IMR-90 (cell line): Measurements from ENCODE around the gene SLCO2B1.

Experiments
- CEBPB ChIP-seq: IDR thresholded peaks from 2 replicates; pipeline ENCODE4 v1.6.1; 2012; ENCODE audit warnings: low read depth, low read length, improper control_type of control experiment
- CHD1 ChIP-seq: IDR thresholded peaks from 2 replicates; pipeline ENCODE4 v1.6.1; 2012; ENCODE audit warnings: low read depth, low read length, improper control_type of control experiment
- FOS ChIP-seq: fragments of 150-350 bp; IDR thresholded peaks from 2 replicates; pipeline ENCODE4 v1.6.1; 2016; ENCODE audit warnings: low read depth, low read length
- MAZ ChIP-seq: IDR thresholded peaks from 2 replicates; pipeline ENCODE4 v1.6.1; 2012; ENCODE audit warnings: low read depth, mild to moderate bottlenecking, low read length, improper control_type of control experiment, moderate library complexity, borderline replicate concordance
- POLR2A ChIP-seq: IDR thresholded peaks from 2 replicates; pipeline ENCODE4 v1.6.1; 2012; ENCODE audit warnings: mild to moderate bottlenecking, low read depth, low read length
- RAD21 ChIP-seq: IDR thresholded peaks from 2 replicates; pipeline ENCODE4 v1.6.1; 2012; ENCODE audit warnings: low read length, improper control_type of control experiment
- RCOR1 ChIP-seq: IDR thresholded peaks from 2 replicates; pipeline ENCODE4 v1.6.1; 2012; ENCODE audit warnings: mild to moderate bottlenecking, low read length, improper control_type of control experiment; ENCODE audit not compliant: insufficient replicate concordance
- TF ChIP-seq, protein P1 (sequence below): conservative IDR thresholded peaks from 2 replicates; pipeline ENCODE4 v1.5.1; 2012; ENCODE audit warnings: mild to moderate bottlenecking, low read depth, low read length, improper control_type of control experiment
- TF ChIP-seq, protein P2 (sequence below): fragments of 150-350 bp; IDR thresholded peaks from 2 replicates; pipeline ENCODE4 v1.6.1; 2016; ENCODE audit warnings: low read depth, mild to moderate bottlenecking, low read length, moderate library complexity, borderline replicate concordance
- TF ChIP-seq, protein P3 (sequence below): fragments of 150-350 bp; IDR thresholded peaks from 2 replicates; pipeline ENCODE4 v1.6.1; 2017; ENCODE audit warnings: mild to moderate bottlenecking, antibody characterized with exemption, low read length, low read depth

DNA sequence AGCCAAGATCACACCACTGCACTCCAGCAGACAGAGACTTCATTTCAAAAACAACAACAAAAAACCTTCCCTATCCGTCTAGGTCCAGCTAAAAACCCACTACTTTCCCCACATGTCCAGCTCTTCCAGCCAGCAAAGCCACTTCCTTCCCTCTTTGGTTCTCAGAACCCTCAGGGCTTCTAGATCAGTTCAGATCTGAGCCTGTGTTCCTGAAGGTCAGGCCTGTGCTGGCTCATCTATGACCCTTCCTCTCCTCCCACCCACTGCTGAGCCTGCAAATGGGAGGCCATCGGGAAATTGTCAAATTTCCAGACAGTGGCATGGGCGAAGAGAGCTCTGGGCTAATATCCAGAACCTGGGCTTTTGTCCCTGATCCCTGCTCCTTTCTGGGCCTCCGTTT, 37.8 kb downstream of the SLCO2B1 start:
- TF ChIP-seq, protein P1, sequence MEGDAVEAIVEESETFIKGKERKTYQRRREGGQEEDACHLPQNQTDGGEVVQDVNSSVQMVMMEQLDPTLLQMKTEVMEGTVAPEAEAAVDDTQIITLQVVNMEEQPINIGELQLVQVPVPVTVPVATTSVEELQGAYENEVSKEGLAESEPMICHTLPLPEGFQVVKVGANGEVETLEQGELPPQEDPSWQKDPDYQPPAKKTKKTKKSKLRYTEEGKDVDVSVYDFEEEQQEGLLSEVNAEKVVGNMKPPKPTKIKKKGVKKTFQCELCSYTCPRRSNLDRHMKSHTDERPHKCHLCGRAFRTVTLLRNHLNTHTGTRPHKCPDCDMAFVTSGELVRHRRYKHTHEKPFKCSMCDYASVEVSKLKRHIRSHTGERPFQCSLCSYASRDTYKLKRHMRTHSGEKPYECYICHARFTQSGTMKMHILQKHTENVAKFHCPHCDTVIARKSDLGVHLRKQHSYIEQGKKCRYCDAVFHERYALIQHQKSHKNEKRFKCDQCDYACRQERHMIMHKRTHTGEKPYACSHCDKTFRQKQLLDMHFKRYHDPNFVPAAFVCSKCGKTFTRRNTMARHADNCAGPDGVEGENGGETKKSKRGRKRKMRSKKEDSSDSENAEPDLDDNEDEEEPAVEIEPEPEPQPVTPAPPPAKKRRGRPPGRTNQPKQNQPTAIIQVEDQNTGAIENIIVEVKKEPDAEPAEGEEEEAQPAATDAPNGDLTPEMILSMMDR = no peak
- TF ChIP-seq RAD21 = no peak
- no peak for TF ChIP-seq POLR2A
- no peak for TF ChIP-seq RCOR1
- TF ChIP-seq FOS = no peak
- TF ChIP-seq, protein P2, sequence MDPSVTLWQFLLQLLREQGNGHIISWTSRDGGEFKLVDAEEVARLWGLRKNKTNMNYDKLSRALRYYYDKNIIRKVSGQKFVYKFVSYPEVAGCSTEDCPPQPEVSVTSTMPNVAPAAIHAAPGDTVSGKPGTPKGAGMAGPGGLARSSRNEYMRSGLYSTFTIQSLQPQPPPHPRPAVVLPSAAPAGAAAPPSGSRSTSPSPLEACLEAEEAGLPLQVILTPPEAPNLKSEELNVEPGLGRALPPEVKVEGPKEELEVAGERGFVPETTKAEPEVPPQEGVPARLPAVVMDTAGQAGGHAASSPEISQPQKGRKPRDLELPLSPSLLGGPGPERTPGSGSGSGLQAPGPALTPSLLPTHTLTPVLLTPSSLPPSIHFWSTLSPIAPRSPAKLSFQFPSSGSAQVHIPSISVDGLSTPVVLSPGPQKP = no peak
- TF ChIP-seq CEBPB = no peak
- no peak for TF ChIP-seq MAZ
- TF ChIP-seq CHD1 = no peak
- TF ChIP-seq, protein P3, sequence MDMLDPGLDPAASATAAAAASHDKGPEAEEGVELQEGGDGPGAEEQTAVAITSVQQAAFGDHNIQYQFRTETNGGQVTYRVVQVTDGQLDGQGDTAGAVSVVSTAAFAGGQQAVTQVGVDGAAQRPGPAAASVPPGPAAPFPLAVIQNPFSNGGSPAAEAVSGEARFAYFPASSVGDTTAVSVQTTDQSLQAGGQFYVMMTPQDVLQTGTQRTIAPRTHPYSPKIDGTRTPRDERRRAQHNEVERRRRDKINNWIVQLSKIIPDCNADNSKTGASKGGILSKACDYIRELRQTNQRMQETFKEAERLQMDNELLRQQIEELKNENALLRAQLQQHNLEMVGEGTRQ = no peak
